ENCODE results near the gene SMYD3. TPM values are rescaled to one million over a fixed set of nuclear protein-coding genes. Genes with fewer than 3 reads are reported as not detected.

The SMYD3 gene
- total RNA-seq, 1 experiment from 2014 or later = 35.1 TPM

GRCh38 chr1:246301553-246302250 is 205.4 kb downstream of the SMYD3 start:
- H3K27ac Mint-ChIP-seq (ENCODE audit: unreplicated experiment) = no peak overlapping the region
- H3K27me3 Mint-ChIP-seq (ENCODE audit: unreplicated experiment) = no peaks in the 10 kb centered on the region
- H3K4me3 Mint-ChIP-seq (ENCODE audit: low read depth, unreplicated experiment) = no peak overlapping the region
- no peaks in the 10 kb centered on the region for H3K9me3 Mint-ChIP-seq (ENCODE audit: low read depth, unreplicated experiment)
- peaks cover 8% of the 10 kb centered on the region for H3K4me1 Mint-ChIP-seq (ENCODE audit: low read depth, unreplicated experiment)
- no peaks in the 10 kb centered on the region for H3K36me3 Mint-ChIP-seq (ENCODE audit: insufficient read depth, unreplicated experiment)
- BruUV-seq (replicated peaks) = no TSS peak
- intact Hi-C loops (cut with micrococcal nuclease; ENCODE audit: unreplicated experiment) = no loop called here
- CTCF ChIA-PET = no interaction called here
- no peak for TF ChIP-seq CTCF (IDR thresholded peaks at IDR 0.05; ENCODE audit: unreplicated experiment)
- DNase-seq = no peak

GRCh38 chr1:246300626-246301549 is 206.2 kb downstream of the SMYD3 start:
- Mint-ChIP-seq H3K9me3 (ENCODE audit: low read depth, unreplicated experiment) (no peaks in the 10 kb centered on the region), H3K27ac (ENCODE audit: unreplicated experiment) (no peak overlapping the region), H3K4me1 (ENCODE audit: low read depth, unreplicated experiment) (peaks cover 8% of the 10 kb centered on the region), H3K4me3 (ENCODE audit: low read depth, unreplicated experiment) (no peak overlapping the region), H3K36me3 (ENCODE audit: insufficient read depth, unreplicated experiment) (no peaks in the 10 kb centered on the region), H3K27me3 (ENCODE audit: unreplicated experiment) (no peaks in the 10 kb centered on the region)
- no peak for DNase-seq
- CTCF ChIA-PET = no interaction called here
- no peak for TF ChIP-seq CTCF (IDR thresholded peaks at IDR 0.05; ENCODE audit: unreplicated experiment)
- intact Hi-C loops (cut with micrococcal nuclease; ENCODE audit: unreplicated experiment) = no loop called here
- BruUV-seq (replicated peaks) = no TSS peak

- no TSS peak for BruUV-seq (replicated peaks)
- Mint-ChIP-seq H3K27ac (ENCODE audit: unreplicated experiment) (no peak overlapping the region), H3K4me1 (ENCODE audit: low read depth, unreplicated experiment) (peaks cover 8% of the 10 kb centered on the region), H3K27me3 (ENCODE audit: unreplicated experiment) (no peaks in the 10 kb centered on the region), H3K9me3 (ENCODE audit: low read depth, unreplicated experiment) (no peaks in the 10 kb centered on the region), H3K4me3 (ENCODE audit: low read depth, unreplicated experiment) (no peak overlapping the region), H3K36me3 (ENCODE audit: insufficient read depth, unreplicated experiment) (no peaks in the 10 kb centered on the region)
- intact Hi-C loops (cut with micrococcal nuclease; ENCODE audit: unreplicated experiment) = no loop called here
- DNase-seq = no peak
- CTCF ChIA-PET = no interaction called here
- no peak for TF ChIP-seq CTCF (IDR thresholded peaks at IDR 0.05; ENCODE audit: unreplicated experiment)
These were observed 209.5 kb downstream of the SMYD3 start for GRCh38 chr1:246297279-246298265.

GRCh38 chr1:246295968-246296367 is 211.1 kb downstream of the SMYD3 start:
- Mint-ChIP-seq H3K4me1 (ENCODE audit: low read depth, unreplicated experiment) (peaks cover 5% of the 10 kb centered on the region), H3K27ac (ENCODE audit: unreplicated experiment) (no peak overlapping the region)
- BruUV-seq (replicated peaks) = no TSS peak

More at GRCh38 chr1:246295968-246296367, 211.1 kb downstream of the SMYD3 start:
- Mint-ChIP-seq H3K27me3 (ENCODE audit: unreplicated experiment) (no peaks in the 10 kb centered on the region), H3K4me3 (ENCODE audit: low read depth, unreplicated experiment) (no peak overlapping the region), H3K36me3 (ENCODE audit: insufficient read depth, unreplicated experiment) (no peaks in the 10 kb centered on the region), H3K9me3 (ENCODE audit: low read depth, unreplicated experiment) (no peaks in the 10 kb centered on the region)
- CTCF ChIA-PET = no interaction called here
- no peak for TF ChIP-seq CTCF (IDR thresholded peaks at IDR 0.05; ENCODE audit: unreplicated experiment)
- intact Hi-C loops (cut with micrococcal nuclease; ENCODE audit: unreplicated experiment) = no loop called here
- no peak for DNase-seq
